HFFc6 (cell line): ENCODE data around the gene TSC1. TPM values are rescaled to one million over a fixed set of nuclear protein-coding genes. Genes with fewer than 3 reads are reported as not detected.
A peak's percentile ranks its signal among the peaks of the same experiment; 100 is the strongest.

Experiments used
- DNase-seq: peaks from one replicate; pipeline ENCODE4 v3.0.0-alpha.2; 2018
- H3K27ac Mint-ChIP-seq: 2 replicates; pipeline ENCODE4 v1.8.0; 2020; ENCODE audit warnings: mild to moderate bottlenecking, mixed read lengths
- H3K27me3 Mint-ChIP-seq: 2 replicates; pipeline ENCODE4 v1.8.0; 2021; ENCODE audit warnings: mild to moderate bottlenecking, moderate library complexity, mixed read lengths; ENCODE audit not compliant: insufficient read depth
- H3K36me3 Mint-ChIP-seq: 2 replicates; pipeline ENCODE4 v1.8.0; 2021; ENCODE audit warnings: low read depth, mixed read lengths
- H3K4me1 Mint-ChIP-seq: 2 replicates; pipeline ENCODE4 v1.8.0; 2020; ENCODE audit warnings: low read depth, mixed read lengths
- H3K4me3 Mint-ChIP-seq: 2 replicates; pipeline ENCODE4 v1.8.0; 2020; ENCODE audit warnings: mild to moderate bottlenecking, moderate library complexity, mixed read lengths
- H3K9me3 Mint-ChIP-seq: 2 replicates; pipeline ENCODE4 v1.8.0; 2020; ENCODE audit warnings: mild to moderate bottlenecking, mixed read lengths
- CTCF ChIP-seq: fragments of 200-600 bp; sonication (generic); IDR thresholded peaks from 2 replicates; pipeline ENCODE4 v1.5.0; 2021; ENCODE audit warnings: antibody characterized with exemption, mild to moderate bottlenecking
- total RNA-seq, 6 experiments: library from RNA; stranded (reverse); fragmentation: NEBNext Ultra II Directional; extraction: Animal tissue kit (Norgen Biotek cat#: 25700); gene quantifications; 2 replicates in 1 of 6; 3 replicates in 5 of 6; pipeline ENCODE4 v1.2.3, GENCODE V29; 2021

The TSC1 gene
- total RNA-seq, 6 experiments from 2014 or later = 36.0 to 39.7 (median 37.1) TPM

DNA sequence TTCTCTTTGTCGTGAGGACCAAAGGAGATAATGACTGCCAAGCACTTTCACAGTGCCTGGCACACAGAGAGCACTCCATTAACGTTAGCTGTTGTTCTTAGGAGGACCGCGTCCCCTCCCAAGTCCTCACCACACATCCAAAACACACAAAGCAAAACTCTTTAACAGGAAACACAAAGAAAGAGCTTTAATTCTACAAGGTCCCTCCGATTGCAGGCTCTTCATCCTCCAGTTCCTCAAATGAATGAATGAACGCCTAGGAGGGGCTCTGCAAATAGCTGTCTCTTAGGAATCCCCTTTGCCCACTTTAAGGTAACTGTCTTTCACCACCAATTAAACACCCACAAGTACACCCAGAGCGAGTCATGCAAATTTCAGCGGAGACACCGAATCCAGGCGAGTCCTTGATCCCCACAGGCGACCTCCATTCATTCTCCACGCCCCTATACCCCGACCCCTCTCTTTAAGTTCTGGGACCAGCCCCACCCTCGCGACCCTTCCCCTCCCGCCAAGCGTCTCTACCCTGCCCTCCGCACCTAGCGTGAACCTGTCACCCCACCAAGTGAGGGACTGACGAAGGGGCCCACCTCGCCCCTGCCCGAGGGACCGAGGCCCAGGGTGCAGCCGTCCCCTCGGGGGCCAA lies 644 bp downstream of the TSC1 start:
- peaks cover 8% of the 10 kb centered on the region for H3K27me3 Mint-ChIP-seq
- no peak for DNase-seq
- peak overlapping the region; percentile 100 for H3K27ac Mint-ChIP-seq
- no peaks in the 10 kb centered on the region for H3K9me3 Mint-ChIP-seq
- peak overlapping the region; percentile 94 for H3K4me3 Mint-ChIP-seq
- no peak for TF ChIP-seq CTCF
- H3K36me3 Mint-ChIP-seq = peaks cover 5% of the 10 kb centered on the region; the same call in 1 of the 2 replicates
- peaks cover 49% of the 10 kb centered on the region for H3K4me1 Mint-ChIP-seq

GRCh38 chr9:132942541-132943182 lies 1.8 kb downstream of the TSC1 start:
- Mint-ChIP-seq H3K9me3 (no peaks in the 10 kb centered on the region), H3K4me3 (peak overlapping the region; percentile 94), H3K27ac (no peak overlapping the region), H3K36me3 (peaks cover 14% of the 10 kb centered on the region; the same call in 1 of the 2 replicates), H3K27me3 (peaks cover 8% of the 10 kb centered on the region), H3K4me1 (peaks cover 55% of the 10 kb centered on the region)
- DNase-seq = no peak
- TF ChIP-seq CTCF = no peak

GRCh38 chr9:132939169-132939568 lies 5.2 kb downstream of the TSC1 start:
- peaks cover 52% of the 10 kb centered on the region for H3K4me1 Mint-ChIP-seq
- H3K36me3 Mint-ChIP-seq = peaks cover 20% of the 10 kb centered on the region
- no peak overlapping the region for H3K27ac Mint-ChIP-seq
- DNase-seq = no peak
- H3K4me3 Mint-ChIP-seq = no peak overlapping the region
- no peaks in the 10 kb centered on the region for H3K9me3 Mint-ChIP-seq
- H3K27me3 Mint-ChIP-seq = peaks cover 6% of the 10 kb centered on the region
- TF ChIP-seq CTCF = no peak

DNA sequence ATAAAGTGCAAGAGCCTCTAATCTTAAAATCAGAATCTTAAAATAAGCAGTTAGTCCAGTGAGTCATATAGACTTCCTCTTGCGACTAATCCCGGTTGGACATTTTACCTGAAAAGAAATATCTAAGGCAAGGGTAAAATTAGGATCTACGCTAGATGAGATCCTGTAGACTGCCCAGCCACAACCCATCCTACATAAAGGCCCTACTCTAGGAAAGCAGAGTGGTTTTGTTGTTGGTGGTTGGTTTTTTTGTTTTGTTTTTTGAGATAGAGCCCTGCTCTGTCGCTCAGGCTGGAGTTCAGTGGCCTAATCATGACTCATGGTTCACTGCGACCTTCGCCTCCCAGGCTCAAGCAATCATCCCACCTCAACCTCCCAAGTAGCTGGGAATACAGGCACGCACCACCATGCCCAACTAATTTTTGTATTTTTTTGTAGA lies 6.9 kb downstream of the TSC1 start:
- TF ChIP-seq CTCF = no peak
- no peak for DNase-seq
- peaks cover 44% of the 10 kb centered on the region for H3K4me1 Mint-ChIP-seq
- peak overlapping the region; percentile 61 for H3K27ac Mint-ChIP-seq
- no peaks in the 10 kb centered on the region for H3K9me3 Mint-ChIP-seq
- H3K4me3 Mint-ChIP-seq = no peak overlapping the region
- H3K27me3 Mint-ChIP-seq = peaks cover 2% of the 10 kb centered on the region; the same call in 1 of the 2 replicates
- peaks cover 27% of the 10 kb centered on the region for H3K36me3 Mint-ChIP-seq

DNA sequence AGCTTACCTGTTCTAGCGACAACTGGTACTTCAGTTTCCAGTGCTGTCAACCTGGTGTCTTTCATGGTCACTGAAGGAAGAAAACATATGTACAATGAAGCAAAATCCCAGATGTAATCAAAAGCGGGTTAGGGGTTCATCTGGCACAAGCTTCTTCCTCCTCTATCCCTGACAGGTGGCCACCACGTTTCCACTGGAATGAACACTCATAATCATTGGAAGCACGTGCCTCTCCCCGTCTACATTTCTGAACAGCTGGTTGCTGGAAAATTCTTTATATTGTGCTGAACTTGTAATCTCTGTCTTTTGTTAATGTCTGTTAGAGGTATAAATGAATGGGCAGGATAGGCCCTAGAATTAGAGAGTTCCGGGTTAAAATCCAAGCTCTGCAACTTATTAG lies 9.4 kb downstream of the TSC1 start:
- Mint-ChIP-seq H3K27ac (no peak overlapping the region), H3K4me1 (peaks cover 44% of the 10 kb centered on the region), H3K4me3 (no peak overlapping the region), H3K36me3 (peaks cover 42% of the 10 kb centered on the region), H3K27me3 (peaks cover 2% of the 10 kb centered on the region; the same call in 1 of the 2 replicates), H3K9me3 (no peaks in the 10 kb centered on the region)
- DNase-seq = no peak
- no peak for TF ChIP-seq CTCF
